Measurements from ENCODE around the gene DPP10.
"Not testable (repeated sequence)": the region's sequence is repeated elsewhere in the genome, so short reads cannot be mapped to it uniquely, and the experiment has no call there.

The DPP10 gene

DNA sequence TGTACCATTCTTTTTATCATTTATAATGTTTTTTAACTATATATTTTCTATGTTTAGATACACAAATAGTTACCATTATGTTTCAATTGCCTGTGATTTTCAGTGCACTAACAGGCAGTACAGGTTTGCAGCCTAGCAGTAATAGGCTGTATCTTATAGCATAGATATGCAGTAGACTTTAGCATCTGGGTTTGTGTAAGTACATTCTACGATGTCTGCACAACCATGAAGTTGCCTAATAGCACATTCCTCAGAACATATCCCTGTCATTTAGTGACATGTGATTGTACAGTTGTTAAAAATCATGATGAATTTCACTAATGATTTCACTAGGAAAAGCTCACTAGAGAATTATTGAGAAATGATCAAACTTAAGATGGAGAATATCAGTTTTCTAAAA, 884.6 kb downstream of the DPP10 start:
- DNase-seq = no peak

GRCh38 chr2:115359550-115359949, 917.1 kb downstream of the DPP10 start:
- DNase-seq = no peak

- no peak for DNase-seq
These were observed 921.7 kb downstream of the DPP10 start for GRCh38 chr2:115364093-115364492.

- DNase-seq = no peak
These were observed 927.0 kb downstream of the DPP10 start for GRCh38 chr2:115369400-115369799.

DNA sequence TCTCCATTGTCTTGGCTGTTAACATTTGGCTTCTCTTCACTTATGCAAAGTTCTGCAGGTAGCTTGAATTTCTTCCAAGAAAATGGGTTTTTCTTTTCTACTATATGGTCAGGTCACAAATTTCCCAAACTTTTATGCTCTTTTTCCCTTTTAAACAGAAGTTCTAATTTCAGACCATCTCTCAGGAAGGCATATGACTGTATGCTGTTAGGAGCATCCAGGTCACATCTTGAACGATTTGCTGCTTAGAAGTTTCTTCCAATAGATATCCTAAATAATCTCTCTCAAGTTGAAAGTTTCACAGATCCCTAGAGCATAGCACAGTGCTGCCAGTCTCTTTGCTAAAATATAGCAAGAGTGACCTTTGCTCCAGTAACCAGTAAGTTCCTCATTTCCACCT, 932.5 kb downstream of the DPP10 start:
- no peak for DNase-seq

DNA sequence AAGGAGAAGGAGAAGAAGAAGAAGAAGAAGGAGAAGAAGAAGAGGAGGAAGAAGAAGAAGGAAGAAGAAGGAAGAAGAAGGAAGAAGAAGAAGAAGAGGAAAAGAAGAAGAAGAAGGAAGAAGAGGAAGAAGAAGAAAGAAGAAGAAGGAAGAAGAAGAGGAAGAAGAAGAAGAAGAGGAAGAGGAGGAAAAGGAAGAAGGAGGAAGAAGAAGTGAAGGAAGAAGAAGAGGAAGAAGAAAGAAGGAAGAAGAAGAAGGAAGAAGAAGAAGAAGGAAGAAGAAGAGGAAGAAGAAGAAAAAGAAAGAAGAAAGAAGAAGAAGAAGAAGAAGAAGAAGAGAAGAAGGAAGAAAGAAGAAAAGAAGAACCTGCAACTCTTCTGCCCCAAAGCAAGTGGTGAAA, 942.0 kb downstream of the DPP10 start:
- DNase-seq = no peak

DNA sequence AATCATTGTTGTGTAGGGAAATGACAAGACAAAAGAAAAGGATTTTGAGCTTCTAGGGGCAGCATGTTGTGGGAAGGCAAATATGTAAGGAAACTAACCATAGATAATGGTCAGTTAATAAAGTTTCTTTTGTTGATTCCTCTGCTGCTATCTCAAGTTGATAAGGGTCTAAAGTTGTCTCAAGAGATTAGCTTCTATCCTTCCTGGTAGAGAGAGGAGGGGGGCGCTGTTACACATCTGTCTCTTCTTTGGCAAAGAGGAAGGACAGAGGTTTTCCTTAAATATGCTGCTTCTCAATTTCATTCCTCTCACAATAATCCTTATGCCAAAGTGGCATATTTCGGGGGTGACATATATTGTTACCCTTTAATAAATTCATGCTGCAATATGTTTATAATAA, 944.0 kb downstream of the DPP10 start:
- DNase-seq = no peak

DNA sequence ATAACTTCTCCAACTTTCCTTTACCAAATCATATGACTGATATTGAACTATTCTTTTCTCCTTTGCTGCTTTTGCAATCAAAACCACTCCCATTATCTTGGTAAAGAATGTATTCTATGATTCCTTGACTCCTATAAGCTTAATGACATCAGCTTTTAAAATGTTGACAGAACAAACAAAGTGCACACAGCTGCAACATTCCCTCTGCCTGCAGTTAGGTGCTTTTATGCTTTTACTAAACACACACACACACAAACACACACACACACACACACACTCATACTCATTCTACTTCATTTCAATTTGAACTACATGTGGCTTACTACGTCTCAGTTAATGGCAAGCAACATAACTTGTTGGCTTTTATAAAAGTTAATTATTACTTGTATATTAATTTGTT, 946.6 kb downstream of the DPP10 start:
- DNase-seq = no peak

GRCh38 chr2:115389898-115390565, 947.6 kb downstream of the DPP10 start:
- no peak for DNase-seq

DNA sequence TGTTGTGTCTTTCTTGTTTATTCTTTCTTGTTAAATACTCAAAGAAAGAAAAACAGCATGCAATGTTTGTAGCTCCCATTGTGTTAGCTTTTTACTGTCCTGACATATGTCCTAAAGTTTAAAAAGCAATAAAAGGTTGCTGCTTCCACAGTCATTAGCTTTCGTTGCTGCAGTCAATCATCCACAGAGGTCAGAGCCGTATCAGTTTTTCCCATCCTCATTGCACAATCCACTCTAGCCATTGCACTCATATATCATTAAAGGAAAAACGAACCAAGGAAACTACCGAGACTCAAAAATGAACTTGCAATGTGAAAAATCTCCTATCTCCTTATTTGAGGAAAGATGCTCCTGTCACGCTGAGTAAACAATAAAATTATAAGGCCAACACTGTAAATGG, 954.1 kb downstream of the DPP10 start:
- DNase-seq = no peak

DNA sequence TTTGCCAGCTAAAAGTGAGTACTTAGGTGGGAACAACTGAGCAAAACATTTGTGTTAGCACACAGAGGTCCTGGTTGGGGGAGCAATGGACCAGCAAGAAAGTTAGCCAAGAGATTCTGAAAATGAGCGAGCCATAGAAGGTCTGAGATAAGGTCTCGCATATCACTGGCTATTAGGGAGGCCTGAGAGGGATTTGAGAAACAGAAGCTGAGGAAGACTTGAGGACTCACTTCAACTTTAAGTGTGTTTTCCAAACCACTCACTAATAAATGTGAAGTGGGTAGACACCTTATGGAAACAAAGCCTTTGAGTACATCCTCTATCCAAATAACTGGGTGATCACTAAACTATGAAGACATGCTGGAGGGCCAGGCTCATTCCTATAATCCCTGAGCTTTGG, 958.5 kb downstream of the DPP10 start:
- DNase-seq = no peak

DNA sequence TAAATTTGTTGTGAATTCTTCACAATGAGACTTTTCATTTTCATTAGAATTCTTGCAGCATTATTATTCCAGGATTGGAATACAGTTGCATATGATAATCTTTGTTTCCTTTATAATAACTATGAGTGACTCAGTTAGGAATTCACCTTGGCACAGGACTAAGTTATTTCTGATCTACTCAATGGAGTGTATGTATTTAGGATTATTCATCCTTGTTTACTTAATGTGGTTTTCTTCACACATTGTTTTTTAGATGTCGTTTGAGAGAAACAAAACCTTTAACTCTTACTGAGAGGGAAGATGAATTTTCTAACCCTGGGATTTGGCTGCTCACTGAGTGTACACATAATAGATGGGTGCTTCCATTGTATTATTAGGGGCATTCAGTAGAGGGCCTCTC, 970.1 kb downstream of the DPP10 start:
- DNase-seq = no peak

- DNase-seq = no peak
These were observed 971.4 kb downstream of the DPP10 start for GRCh38 chr2:115413791-115414190.

- DNase-seq = no peak
These were observed 972.0 kb downstream of the DPP10 start for GRCh38 chr2:115414466-115414865.

- no peak for DNase-seq
These were observed 979.7 kb downstream of the DPP10 start for GRCh38 chr2:115422004-115422634.

DNA sequence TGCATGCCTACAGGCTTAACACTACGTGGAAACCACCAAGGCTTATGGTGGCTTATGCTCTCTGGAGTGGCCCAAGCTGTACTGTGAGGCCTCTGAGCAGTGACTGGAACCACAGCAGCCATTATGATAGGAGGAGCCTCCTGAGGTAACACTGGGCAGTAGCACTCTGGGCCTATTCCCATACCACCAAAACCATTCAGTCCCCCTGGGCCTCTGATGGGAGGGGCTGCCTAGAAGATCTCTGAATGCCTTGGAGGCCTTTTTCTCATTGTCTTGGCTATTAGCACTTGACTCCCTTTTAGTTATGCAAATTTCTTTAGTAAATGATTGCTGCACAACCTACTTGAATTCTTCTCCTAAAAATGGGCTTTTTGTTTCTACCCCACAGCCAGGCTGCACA, 985.0 kb downstream of the DPP10 start:
- no peak for DNase-seq

DNA sequence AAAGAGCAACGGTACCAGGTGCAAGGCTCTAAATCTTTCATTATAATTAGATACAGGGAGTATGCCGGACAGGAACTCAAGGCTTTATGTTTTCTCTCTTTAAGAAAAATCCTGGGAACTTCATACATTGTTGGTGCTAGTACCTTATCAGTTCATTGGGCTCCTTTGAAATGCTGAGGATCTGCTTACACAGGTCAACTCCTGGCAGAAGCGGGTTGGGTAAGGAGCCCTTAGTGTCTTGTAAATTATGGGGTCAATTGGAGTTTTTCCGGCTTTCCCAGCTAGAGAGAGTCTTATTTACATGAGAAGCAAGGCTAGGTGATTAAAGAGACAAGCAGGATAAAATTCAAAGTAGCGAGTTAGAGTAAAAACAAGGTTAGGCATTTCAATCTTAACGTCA, 998.3 kb downstream of the DPP10 start:
- DNase-seq = not testable (repeated sequence)

- DNase-seq = no peak
These were observed 1001.2 kb downstream of the DPP10 start for GRCh38 chr2:115443539-115444185.

DNA sequence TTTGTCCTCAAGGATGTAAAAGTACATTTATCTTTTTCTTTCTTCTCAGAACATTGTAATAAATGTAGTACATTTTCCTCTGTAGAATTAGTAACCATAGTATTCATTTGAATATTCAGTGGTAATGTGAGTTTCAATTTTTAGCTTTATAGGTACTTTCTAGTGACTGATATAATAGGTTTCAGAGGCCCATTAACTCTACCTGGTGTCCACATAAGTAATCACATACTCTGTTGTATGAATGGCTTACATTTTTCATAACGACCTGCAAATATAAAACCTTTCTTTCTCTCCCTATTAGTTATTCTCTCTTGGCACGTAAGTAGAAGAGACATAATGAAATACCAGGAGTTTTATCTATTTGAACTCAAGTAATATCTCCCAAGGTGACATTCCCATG, 1017.6 kb downstream of the DPP10 start:
- no peak for DNase-seq

- no peak for DNase-seq
These were observed 1038.3 kb downstream of the DPP10 start for GRCh38 chr2:115480741-115481140.

DNA sequence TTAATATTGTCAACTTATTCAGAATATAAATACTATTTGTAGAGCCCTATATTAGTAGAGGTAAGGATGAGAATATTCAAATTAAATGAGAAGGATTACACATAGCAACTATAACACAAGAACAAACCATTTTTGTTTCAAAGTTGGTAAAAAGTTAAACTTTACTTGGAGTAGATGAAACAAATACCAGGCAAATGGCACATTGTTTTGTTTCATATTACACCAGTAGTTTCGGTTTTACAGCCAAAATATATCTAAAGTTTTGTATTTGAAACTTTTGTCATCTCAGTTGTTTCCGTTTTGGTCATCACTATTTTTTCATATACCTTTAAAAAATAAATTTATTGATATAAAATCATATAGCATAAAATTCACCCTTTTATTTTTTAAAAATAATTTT, 1039.4 kb downstream of the DPP10 start:
- no peak for DNase-seq

GRCh38 chr2:115483666-115484065, 1041.2 kb downstream of the DPP10 start:
- no peak for DNase-seq

- no peak for DNase-seq
These were observed 1042.0 kb downstream of the DPP10 start for GRCh38 chr2:115484486-115484885.

DNA sequence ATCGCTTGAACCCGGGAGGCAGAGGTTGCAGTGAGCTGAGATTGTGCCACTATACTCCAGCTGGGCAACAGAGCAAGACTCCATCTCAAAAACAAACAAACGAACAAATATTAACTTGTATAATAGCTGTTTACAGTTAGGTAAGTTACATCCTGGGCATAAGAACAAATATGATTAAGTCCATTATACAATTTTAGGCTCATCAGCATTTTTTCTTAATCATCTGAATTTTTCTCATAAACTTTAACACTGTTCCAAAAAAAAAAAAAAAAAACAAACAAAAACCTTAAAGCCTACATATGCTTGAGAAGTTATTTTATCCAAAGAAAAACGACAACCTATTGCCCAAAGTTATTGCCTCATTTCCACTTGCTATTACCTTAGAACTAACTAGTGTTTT, 1042.5 kb downstream of the DPP10 start:
- DNase-seq = no peak
